SK-N-SH treated with all-trans-retinoic acid at 6 μM for 48 hours (cell line): ENCODE data around the gene PRMT7.

Source experiments
- ATAC-seq: fragments of 200-7000 bp; cut with Tn5 transposase; 3 replicates; pipeline ENCODE4 v1.9.1; 2020; ENCODE audit warnings: mild to moderate bottlenecking, moderate library complexity
- BACH2 ChIP-seq: fragments of 250-450 bp; sonication (Bioruptor Pico); IDR thresholded peaks from 2 replicates; pipeline ENCODE4 v1.9.0; 2021; ENCODE audit warnings: mild to moderate bottlenecking, borderline replicate concordance
- ESRRG ChIP-seq: fragments of 250-450 bp; sonication (Bioruptor Pico); IDR thresholded peaks from 2 replicates; pipeline ENCODE4 v1.6.1; 2021; ENCODE audit warnings: mild to moderate bottlenecking
- GLIS3 ChIP-seq: fragments of 250-450 bp; sonication (Bioruptor Pico); IDR thresholded peaks from 2 replicates; pipeline ENCODE4 v1.5.0; 2020; ENCODE audit warnings: mild to moderate bottlenecking, moderate library complexity
- ISL1 ChIP-seq: fragments of 250-450 bp; sonication (Bioruptor Pico); IDR thresholded peaks from 2 replicates; pipeline ENCODE4 v2.1.2; 2022; ENCODE audit warnings: mild to moderate bottlenecking, moderate library complexity
- PPARA ChIP-seq: fragments of 250-450 bp; sonication (Bioruptor Pico); IDR thresholded peaks from 2 replicates; pipeline ENCODE4 v1.5.0; 2020; ENCODE audit warnings: mild to moderate bottlenecking, borderline replicate concordance
- RARB ChIP-seq: fragments of 250-450 bp; sonication (Bioruptor Pico); IDR thresholded peaks from 2 replicates; pipeline ENCODE4 v1.8.0; 2021; ENCODE audit warnings: mild to moderate bottlenecking, moderate library complexity
- SNAI2 ChIP-seq: fragments of 250-450 bp; sonication (Bioruptor Pico); IDR thresholded peaks from 2 replicates; pipeline ENCODE4 v1.5.0; 2020; ENCODE audit warnings: mild to moderate bottlenecking, moderate library complexity
- TCF4 ChIP-seq: fragments of 250-450 bp; sonication (Bioruptor Pico); IDR thresholded peaks from 2 replicates; pipeline ENCODE4 v1.8.0; 2021; ENCODE audit warnings: mild to moderate bottlenecking, moderate library complexity, borderline replicate concordance
- ZC3H10 ChIP-seq: fragments of 250-450 bp; sonication (Bioruptor Pico); IDR thresholded peaks from 2 replicates; pipeline ENCODE4 v1.5.1; 2021; ENCODE audit warnings: mild to moderate bottlenecking, moderate library complexity
- ZFP3 ChIP-seq: fragments of 250-450 bp; sonication (Bioruptor Pico); IDR thresholded peaks from 2 replicates; pipeline ENCODE4 v1.5.0; 2020; ENCODE audit warnings: mild to moderate bottlenecking, moderate library complexity
- ZFP30 ChIP-seq: fragments of 450-650 bp; formaldehyde crosslinking; IDR thresholded peaks from 2 replicates; pipeline ENCODE4 v1.5.0; 2022; ENCODE audit warnings: mild to moderate bottlenecking, moderate library complexity
- ZNF565 ChIP-seq: fragments of 450-650 bp; formaldehyde crosslinking; conservative IDR thresholded peaks from 2 replicates; pipeline ENCODE4 v1.5.0; 2020; ENCODE audit warnings: low read depth, mild to moderate bottlenecking, moderate library complexity
- ZNF70 ChIP-seq: fragments of 450-650 bp; formaldehyde crosslinking; IDR thresholded peaks from 2 replicates; pipeline ENCODE4 v1.5.0; 2020; ENCODE audit warnings: mild to moderate bottlenecking, moderate library complexity
- ZNF8 ChIP-seq: fragments of 450-650 bp; formaldehyde crosslinking; IDR thresholded peaks from 2 replicates; pipeline ENCODE4 v1.5.0; 2020; ENCODE audit warnings: mild to moderate bottlenecking, moderate library complexity
- TF ChIP-seq, protein P1 (sequence below): fragments of 250-450 bp; sonication (Bioruptor Pico); IDR thresholded peaks from 2 replicates; pipeline ENCODE4 v1.8.0; 2021; ENCODE audit warnings: low read depth, mild to moderate bottlenecking, moderate library complexity, borderline replicate concordance
- TF ChIP-seq, protein P2 (sequence below): fragments of 250-450 bp; sonication (Bioruptor Pico); IDR thresholded peaks from 2 replicates; pipeline ENCODE4 v1.5.0; 2020; ENCODE audit warnings: mild to moderate bottlenecking, moderate library complexity
- TF ChIP-seq, protein P3 (sequence below): fragments of 250-450 bp; sonication (Bioruptor Pico); IDR thresholded peaks from 2 replicates; pipeline ENCODE4 v1.5.1; 2020; ENCODE audit warnings: low read depth, mild to moderate bottlenecking, moderate library complexity
- TF ChIP-seq, protein P4 (sequence below): fragments of 250-450 bp; sonication (Bioruptor Pico); IDR thresholded peaks from 2 replicates; pipeline ENCODE4 v1.8.0; 2020; ENCODE audit warnings: mild to moderate bottlenecking, moderate library complexity, borderline replicate concordance
- TF ChIP-seq, protein P5 (sequence below): fragments of 250-450 bp; sonication (Bioruptor Pico); IDR thresholded peaks from 2 replicates; pipeline ENCODE4 v1.5.1; 2021; ENCODE audit warnings: mild to moderate bottlenecking, moderate library complexity

Gene PRMT7

DNA sequence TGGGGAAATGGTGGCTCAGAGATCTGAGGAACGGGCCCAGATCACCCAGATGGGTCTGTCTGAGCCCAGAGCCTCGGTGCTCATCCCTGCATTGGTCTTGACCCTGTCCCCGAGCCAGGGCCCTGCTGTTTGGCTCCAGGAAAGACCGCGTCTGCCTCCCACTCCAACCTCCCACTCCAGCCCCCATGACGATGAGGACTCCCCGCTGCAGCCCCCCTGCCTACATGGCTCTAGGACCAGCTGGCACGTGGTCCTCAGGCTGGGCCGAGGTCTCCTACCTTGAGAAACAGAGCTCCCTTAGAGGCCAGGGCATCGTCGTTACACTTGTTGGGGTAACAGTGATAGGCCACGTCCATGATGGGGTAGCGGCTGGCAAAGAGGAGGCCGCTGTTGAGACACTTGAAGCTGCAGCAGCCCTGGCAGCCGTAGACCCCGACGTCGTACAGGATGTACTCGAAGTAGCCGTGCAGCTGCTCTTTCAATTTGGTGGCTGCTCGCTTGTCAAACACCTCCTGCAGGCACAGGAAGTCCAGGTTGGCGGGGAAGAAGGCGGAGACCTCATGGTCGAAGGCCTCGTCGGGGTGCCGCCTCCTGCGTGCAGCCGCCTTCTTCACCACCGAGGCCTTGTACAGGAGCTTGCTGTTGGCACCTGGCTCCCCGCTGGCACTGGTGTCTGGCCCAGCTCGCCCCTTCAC lies 59.9 kb downstream of the PRMT7 start:
- TF ChIP-seq, protein P1, sequence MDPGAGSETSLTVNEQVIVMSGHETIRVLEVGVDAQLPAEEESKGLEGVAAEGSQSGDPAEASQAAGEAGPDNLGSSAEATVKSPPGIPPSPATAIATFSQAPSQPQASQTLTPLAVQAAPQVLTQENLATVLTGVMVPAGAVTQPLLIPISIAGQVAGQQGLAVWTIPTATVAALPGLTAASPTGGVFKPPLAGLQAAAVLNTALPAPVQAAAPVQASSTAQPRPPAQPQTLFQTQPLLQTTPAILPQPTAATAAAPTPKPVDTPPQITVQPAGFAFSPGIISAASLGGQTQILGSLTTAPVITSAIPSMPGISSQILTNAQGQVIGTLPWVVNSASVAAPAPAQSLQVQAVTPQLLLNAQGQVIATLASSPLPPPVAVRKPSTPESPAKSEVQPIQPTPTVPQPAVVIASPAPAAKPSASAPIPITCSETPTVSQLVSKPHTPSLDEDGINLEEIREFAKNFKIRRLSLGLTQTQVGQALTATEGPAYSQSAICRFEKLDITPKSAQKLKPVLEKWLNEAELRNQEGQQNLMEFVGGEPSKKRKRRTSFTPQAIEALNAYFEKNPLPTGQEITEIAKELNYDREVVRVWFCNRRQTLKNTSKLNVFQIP (CRISPR knock-in tag) = no peak
- TF ChIP-seq, protein P2, sequence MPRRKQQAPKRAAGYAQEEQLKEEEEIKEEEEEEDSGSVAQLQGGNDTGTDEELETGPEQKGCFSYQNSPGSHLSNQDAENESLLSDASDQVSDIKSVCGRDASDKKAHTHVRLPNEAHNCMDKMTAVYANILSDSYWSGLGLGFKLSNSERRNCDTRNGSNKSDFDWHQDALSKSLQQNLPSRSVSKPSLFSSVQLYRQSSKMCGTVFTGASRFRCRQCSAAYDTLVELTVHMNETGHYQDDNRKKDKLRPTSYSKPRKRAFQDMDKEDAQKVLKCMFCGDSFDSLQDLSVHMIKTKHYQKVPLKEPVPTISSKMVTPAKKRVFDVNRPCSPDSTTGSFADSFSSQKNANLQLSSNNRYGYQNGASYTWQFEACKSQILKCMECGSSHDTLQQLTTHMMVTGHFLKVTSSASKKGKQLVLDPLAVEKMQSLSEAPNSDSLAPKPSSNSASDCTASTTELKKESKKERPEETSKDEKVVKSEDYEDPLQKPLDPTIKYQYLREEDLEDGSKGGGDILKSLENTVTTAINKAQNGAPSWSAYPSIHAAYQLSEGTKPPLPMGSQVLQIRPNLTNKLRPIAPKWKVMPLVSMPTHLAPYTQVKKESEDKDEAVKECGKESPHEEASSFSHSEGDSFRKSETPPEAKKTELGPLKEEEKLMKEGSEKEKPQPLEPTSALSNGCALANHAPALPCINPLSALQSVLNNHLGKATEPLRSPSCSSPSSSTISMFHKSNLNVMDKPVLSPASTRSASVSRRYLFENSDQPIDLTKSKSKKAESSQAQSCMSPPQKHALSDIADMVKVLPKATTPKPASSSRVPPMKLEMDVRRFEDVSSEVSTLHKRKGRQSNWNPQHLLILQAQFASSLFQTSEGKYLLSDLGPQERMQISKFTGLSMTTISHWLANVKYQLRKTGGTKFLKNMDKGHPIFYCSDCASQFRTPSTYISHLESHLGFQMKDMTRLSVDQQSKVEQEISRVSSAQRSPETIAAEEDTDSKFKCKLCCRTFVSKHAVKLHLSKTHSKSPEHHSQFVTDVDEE (CRISPR knock-in tag) = no peak
- no peak for TF ChIP-seq ZFP30
- TF ChIP-seq ZFP3 (CRISPR knock-in tag) = no peak
- no peak for TF ChIP-seq ZC3H10 (CRISPR knock-in tag)
- no peak for TF ChIP-seq PPARA (CRISPR knock-in tag)
- no peak for TF ChIP-seq ZNF70 (CRISPR knock-in tag)
- no peak for TF ChIP-seq SNAI2 (CRISPR knock-in tag)
- no peak for TF ChIP-seq RARB
- no peak for TF ChIP-seq ISL1 (CRISPR knock-in tag)
- no peak for TF ChIP-seq BACH2
- TF ChIP-seq ZNF565 (CRISPR knock-in tag) = no peak
- TF ChIP-seq ZNF8 (CRISPR knock-in tag) = no peak
- TF ChIP-seq, protein P3, sequence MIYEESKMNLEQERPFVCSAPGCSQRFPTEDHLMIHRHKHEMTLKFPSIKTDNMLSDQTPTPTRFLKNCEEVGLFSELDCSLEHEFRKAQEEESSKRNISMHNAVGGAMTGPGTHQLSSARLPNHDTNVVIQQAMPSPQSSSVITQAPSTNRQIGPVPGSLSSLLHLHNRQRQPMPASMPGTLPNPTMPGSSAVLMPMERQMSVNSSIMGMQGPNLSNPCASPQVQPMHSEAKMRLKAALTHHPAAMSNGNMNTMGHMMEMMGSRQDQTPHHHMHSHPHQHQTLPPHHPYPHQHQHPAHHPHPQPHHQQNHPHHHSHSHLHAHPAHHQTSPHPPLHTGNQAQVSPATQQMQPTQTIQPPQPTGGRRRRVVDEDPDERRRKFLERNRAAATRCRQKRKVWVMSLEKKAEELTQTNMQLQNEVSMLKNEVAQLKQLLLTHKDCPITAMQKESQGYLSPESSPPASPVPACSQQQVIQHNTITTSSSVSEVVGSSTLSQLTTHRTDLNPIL (CRISPR knock-in tag) = no peak
- TF ChIP-seq, protein P4, sequence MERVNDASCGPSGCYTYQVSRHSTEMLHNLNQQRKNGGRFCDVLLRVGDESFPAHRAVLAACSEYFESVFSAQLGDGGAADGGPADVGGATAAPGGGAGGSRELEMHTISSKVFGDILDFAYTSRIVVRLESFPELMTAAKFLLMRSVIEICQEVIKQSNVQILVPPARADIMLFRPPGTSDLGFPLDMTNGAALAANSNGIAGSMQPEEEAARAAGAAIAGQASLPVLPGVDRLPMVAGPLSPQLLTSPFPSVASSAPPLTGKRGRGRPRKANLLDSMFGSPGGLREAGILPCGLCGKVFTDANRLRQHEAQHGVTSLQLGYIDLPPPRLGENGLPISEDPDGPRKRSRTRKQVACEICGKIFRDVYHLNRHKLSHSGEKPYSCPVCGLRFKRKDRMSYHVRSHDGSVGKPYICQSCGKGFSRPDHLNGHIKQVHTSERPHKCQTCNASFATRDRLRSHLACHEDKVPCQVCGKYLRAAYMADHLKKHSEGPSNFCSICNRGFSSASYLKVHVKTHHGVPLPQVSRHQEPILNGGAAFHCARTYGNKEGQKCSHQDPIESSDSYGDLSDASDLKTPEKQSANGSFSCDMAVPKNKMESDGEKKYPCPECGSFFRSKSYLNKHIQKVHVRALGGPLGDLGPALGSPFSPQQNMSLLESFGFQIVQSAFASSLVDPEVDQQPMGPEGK (CRISPR knock-in tag) = no peak
- TF ChIP-seq, protein P5, sequence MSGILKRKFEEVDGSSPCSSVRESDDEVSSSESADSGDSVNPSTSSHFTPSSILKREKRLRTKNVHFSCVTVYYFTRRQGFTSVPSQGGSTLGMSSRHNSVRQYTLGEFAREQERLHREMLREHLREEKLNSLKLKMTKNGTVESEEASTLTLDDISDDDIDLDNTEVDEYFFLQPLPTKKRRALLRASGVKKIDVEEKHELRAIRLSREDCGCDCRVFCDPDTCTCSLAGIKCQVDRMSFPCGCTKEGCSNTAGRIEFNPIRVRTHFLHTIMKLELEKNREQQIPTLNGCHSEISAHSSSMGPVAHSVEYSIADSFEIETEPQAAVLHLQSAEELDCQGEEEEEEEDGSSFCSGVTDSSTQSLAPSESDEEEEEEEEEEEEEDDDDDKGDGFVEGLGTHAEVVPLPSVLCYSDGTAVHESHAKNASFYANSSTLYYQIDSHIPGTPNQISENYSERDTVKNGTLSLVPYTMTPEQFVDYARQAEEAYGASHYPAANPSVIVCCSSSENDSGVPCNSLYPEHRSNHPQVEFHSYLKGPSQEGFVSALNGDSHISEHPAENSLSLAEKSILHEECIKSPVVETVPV = no peak
- TF ChIP-seq TCF4 = no peak
- TF ChIP-seq, all 23 proteins: peak for 0

DNA sequence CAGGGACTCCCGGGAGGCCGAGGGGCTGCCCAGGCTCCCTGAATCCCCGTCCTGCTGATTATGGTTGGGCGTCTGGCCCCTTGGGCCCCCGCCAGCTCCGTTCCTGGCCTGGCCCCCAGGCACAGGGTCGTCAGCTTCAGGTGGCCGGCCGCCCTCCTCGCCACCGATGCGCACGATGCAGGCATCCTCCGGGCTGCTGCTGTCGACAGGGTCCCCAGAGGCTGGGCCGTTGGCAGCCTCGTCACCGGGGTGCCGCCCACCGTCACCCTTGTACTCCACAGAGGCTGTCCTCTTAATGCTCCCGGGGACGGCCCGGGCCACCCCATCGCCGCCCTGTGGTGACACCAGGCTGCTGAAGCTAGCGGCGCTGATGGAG lies 60.4 kb downstream of the PRMT7 start:
- no peak for TF ChIP-seq BACH2
- no peak for TF ChIP-seq ZFP3 (CRISPR knock-in tag)
- TF ChIP-seq, protein P2 (CRISPR knock-in tag) = no peak
- TF ChIP-seq SNAI2 (CRISPR knock-in tag) = no peak
- no peak for TF ChIP-seq ISL1 (CRISPR knock-in tag)
- TF ChIP-seq, protein P3 (CRISPR knock-in tag) = no peak
- no peak for TF ChIP-seq GLIS3 (CRISPR knock-in tag)
- no peak for TF ChIP-seq ZNF8 (CRISPR knock-in tag)
- TF ChIP-seq ZNF70 (CRISPR knock-in tag) = no peak
- no peak for TF ChIP-seq ESRRG (CRISPR knock-in tag)
- ATAC-seq = no peak

More for the DNA sequence above, 59.9 kb downstream of the PRMT7 start:
- no peak for ATAC-seq
